ENCODE measurements around the gene TTC16.

Gene TTC16, protein sequence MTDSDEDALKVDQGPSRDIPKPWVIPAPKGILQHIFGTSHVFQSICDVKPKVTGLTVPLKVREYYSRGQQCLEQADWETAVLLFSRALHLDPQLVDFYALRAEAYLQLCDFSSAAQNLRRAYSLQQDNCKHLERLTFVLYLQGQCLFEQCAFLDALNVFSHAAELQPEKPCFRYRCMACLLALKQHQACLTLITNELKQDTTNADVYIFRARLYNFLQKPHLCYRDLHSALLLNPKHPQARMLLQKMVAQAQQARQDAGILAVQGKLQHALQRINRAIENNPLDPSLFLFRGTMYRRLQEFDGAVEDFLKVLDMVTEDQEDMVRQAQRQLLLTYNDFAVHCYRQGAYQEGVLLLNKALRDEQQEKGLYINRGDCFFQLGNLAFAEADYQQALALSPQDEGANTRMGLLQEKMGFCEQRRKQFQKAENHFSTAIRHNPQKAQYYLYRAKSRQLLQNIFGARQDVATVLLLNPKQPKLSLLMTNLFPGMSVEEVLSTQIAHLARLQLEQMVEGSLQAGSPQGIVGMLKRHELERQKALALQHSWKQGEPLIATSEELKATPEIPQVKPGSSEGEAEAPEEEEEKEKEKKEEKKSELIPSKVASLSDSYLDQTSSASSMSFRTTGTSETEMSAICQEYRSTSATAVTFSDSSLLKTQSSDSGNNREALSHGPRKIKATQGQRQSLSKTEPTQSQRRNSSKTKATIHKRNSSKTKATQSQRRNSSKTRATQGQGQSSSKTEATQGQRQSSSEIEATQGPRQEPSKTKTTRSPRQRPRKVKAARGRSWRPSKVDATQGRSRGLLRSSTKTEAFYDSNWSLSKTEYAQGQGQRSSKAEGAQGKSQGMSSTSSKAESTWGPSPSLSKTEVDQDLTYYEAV

DNA sequence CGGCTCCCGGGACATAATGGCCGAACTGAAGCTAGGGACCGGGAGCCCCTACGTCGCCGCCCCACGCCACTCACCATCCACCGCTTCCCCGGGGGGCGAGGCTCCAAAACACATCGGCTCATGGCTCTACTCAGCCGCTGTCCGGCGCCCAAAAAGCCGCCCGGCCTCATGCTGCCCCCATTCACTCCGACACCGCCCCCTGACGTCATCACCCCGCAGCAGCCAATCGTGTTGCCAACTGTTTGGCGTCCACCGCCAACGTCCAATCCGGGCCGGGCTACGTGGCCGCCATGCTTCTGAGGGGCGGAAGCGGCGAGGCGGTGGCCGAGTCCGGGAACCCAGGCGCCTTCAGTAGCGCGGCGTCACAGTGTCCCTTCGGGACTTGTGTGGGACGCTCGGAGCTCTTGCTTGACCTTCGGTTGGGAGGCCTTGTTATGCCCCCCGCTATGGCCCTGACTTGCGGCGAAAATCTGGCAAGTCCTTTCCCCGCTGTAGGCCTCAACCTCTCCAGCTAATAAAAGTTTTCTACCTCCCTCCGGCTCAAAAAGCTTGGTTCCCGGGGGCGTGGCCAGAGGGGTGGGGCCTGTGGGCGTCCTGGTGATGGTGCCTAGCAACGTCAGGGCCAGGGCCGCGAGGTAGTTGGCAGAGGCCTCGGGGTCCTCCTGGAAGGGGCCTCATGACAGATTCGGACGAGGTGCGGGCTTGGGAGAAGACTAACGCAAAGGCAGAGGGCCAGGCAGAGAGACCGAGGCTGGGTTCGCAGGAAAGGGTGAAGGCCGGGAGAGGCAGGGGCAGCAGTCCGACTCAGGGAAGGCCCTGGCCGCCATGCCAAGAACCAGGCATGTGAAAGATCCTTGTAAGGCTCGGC, at the start of gene TTC16, which contains the start of gene PTRH1:
Gene TTC16 (plus strand): TSS at position 610 of the 868 bp plus-strand sequence. CDS start 67 bp downstream, at position 677.
Gene PTRH1 (minus strand): TSS at position 194 of the 868 bp plus-strand sequence. CDS start 24 bp downstream, at position 170.
- DNase-seq, result peak; percentile 85

GRCh38 chr9:127667127-127667844, 48.6 kb upstream of the TTC16 start:
- no peak for DNase-seq

DNA sequence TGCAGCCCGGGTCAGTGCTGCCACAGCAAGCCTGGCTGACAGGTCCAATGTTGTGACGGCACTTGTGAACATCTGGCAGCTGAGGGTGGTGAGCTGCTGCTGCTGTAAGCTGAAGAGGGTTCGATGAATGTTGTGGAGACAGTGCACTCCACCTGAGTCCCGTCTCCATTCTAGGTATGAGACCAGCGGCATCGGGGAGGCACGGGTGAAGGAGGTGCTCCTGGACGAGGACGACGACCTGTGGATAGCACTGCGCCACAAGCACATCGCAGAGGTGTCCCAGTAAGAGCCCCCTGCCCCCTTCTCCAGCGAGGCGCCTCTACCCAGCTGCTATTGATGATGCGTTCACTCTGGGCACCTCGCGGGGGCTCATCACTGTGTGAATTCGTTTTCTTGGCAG, 48.0 kb upstream of the TTC16 start:
- DNase-seq, result no peak

GRCh38 chr9:127673234-127673633, 42.6 kb upstream of the TTC16 start:
- no peak for DNase-seq

DNA sequence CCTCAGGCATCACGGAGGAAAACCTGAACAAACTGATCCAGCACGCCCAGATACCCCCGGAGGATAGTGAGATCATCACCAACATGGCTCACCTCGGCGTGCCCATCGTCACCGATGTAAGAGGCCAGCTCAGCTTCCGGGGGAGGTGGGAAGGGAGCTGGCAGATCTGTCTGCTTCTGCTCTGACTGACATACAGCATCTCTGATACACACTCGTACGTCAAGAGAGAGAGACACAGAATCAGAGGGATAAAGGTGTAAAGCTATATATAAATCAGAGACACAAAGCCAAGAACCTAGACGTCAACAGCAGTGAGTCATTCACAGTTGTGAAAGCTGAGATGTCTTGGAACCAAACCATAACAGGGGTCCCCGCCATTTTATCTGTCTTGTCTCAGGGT, 39.2 kb upstream of the TTC16 start:
- DNase-seq, result no peak

GRCh38 chr9:127679506-127679905, 36.4 kb upstream of the TTC16 start:
- no peak for DNase-seq

GRCh38 chr9:127680226-127680625, 35.7 kb upstream of the TTC16 start:
- DNase-seq, result no peak

DNA sequence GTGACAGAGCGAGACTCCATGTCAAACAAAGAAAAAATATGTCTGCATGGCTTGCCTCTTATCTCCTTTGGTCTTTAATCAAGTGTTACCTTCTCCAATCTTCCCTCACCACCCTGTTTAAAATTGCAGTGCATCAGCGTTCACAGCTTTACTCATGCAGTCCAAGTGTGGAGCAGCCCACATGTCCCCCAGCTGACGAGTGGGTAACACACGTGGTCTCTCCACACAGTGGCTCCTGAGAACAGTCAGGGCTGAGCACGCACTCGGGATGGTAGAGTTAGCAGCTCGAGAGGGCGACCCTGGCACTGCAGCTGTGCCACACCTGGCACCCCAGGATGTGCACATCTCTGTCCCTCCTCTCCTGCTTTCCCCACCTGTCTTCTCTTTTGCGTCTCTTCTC, 35.0 kb upstream of the TTC16 start:
- no peak for DNase-seq

- DNase-seq, result no peak
These were observed 33.3 kb upstream of the TTC16 start for GRCh38 chr9:127682351-127683136.

DNA sequence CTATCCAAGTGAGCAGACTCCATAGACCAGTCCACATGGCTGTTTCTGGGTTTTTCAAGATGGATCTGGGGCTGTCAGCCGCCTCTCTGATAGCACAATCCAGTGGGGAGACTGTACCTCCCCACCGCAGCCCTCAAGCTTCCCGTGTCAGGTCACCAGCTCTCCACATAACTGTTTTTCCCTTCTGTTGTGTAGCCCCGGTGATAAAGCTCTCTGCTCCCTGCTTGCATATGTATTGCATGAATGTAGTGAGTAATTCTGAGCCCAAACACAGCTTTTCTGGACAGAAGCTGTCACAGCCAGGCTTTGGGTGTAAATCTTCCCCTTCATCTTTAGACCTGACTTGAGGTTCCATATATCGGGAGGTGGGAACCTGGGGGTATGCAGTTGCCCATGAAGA, 32.2 kb upstream of the TTC16 start:
- DNase-seq, result no peak

DNA sequence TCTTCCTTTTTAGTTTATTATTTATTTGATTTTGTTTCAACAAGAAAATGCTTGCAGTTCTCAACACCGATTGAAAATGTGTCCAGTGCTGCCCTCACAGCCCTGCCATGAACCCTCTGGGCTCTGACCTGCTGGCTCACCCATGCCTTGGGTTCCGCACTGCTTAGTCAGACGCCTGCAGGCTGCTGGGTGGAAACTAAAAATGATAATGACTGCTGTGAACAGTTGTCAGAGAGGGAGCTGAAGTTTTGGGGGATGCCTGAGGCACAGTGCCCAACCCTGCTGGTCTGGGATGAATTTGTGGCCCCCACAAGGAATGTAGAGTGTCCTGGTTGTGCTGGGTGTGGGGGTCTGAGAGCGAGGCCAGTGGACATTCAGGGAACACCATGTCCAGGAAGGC, 31.3 kb upstream of the TTC16 start:
- no peak for DNase-seq

DNA sequence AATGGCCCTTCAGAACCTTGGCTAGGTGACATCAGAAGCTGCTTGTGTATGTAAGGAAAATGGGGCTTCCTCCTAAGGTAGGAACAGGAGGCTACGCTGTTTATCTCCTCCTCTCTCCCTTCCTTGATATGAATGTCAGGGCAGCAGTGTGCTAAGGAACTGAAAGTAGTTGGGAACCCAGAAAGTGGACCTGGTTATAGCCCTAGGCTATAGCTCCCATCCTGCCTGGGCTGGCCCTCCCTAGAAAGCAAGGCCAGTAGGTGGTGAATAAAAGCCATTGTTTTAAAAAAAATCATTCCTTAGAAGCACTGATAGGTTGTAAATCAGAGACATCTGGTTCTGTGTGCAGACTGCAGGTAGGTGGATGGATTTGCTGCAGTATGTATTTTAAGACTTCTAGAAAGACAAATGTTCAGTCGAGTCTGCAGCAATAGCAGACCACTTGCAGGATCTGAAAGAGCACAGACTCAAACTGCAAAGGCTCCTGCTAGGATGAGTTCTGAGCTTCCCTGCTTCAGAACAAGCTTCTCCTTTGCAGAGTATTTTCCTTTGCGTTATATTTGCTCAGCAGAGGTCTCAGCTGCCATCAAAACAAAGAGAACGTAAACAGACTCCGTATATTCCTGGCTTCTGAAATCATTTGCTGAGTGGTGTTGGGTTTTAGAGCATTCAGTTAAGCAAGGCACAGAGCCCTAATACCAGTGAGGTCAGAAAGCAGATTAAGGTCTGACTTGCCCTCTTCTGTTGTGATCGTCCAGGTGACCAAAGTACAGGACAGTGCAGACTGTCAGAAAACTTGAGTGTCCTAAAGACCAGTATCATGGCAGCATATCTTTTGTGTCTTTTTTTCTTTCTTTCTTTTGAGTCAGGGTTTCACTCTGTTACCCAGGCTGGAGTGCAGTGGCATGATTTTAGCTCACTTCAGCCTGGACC, 29.2 kb upstream of the TTC16 start:
- no peak for DNase-seq

- DNase-seq, result no peak
These were observed 26.4 kb upstream of the TTC16 start for GRCh38 chr9:127689329-127690000.

DNA sequence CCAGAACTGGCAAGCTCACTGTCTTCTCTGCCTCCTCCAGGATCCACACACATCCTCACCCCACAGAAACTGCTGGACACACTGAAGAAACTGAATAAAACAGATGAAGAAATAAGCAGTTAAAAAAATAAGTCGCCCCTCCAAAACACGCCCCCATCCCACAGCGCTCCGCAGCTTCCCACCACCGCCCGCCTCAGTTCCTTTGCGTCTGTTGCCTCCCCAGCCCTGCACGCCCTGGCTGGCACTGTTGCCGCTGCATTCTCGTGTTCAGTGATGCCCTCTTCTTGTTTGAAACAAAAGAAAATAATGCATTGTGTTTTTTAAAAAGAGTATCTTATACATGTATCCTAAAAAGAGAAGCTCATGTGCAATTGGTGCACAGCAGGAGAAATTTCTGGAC, 25.1 kb upstream of the TTC16 start:
- DNase-seq, result no peak

- no peak for DNase-seq
These were observed 23.8 kb upstream of the TTC16 start for GRCh38 chr9:127692071-127692470.

- no peak for DNase-seq
These were observed 22.7 kb upstream of the TTC16 start for GRCh38 chr9:127693143-127693542.

GRCh38 chr9:127693697-127694096, 22.2 kb upstream of the TTC16 start:
- no peak for DNase-seq

DNA sequence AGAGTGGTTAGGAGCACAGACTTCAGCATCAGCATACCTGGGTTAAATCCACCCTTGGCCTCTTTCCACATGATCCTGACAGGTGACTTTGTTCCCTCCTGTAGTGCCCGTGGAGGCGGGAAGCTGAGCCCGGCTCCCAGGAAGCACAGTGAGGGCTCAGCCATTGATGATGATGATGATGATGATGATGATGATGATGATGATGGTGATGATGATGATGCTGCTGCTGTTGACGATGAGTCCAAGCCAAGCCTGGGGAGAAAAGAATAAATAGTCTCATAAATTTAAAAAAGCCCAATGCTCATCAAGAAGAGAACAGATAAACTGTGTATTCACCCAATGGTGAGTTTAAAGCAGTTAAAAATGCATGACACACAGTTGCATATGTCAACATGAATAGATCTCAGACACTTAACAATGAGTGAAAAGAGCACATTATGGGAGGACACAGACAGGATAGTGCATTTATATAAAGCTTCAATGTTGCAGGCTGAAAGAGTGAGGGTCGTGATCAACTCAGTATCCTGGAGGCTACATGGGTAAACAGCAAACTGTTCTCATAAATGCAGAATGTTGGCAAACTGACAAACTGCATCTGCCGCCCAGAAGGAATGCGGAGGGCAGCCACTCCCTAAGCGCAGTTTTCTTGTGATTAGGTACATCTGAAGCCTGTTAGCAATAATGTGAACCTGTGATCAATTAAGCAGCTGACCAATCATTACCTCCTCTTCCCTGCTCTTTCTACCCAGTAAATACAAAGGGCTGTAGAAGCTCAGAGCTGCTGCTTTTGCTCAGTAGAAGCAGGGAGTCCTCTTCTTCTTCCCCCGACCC, 20.8 kb upstream of the TTC16 start:
- no peak for DNase-seq

GRCh38 chr9:127697575-127697974, 18.3 kb upstream of the TTC16 start:
- DNase-seq, result no peak

Data from NCI-H2107 (cell line).